Stimulated activated CD8-positive, alpha-beta memory T cell treated with anti-CD3 and anti-CD28 coated beads, Interleukin-7, amount 100 ng/mL, for 24 hours (primary cell): Measurements from ENCODE around the gene SIRPG.
"Not testable (repeated sequence)": the region's sequence is repeated elsewhere in the genome, so short reads cannot be mapped to it uniquely, and the experiment has no call there.

Source experiments
- DNase-seq: peaks from one replicate; pipeline ENCODE4 v3.0.0-alpha.2; 2020; ENCODE audit warnings: low read depth

SIRPG gene

GRCh38 chr20:1657556-1658334 lies at the start of gene SIRPG:
Gene SIRPG, minus strand, starts transcription at chr20:1657779. Its CDS starts 65 bp downstream, at chr20:1657714.
- DNase-seq: no peak

GRCh38 chr20:1706887-1707286 lies 49.3 kb upstream of the SIRPG start:
- not testable (repeated sequence) for DNase-seq

- DNase-seq: no peak
These were observed 48.5 kb upstream of the SIRPG start for GRCh38 chr20:1706079-1706478.

- DNase-seq: no peak
These were observed 45.3 kb upstream of the SIRPG start for GRCh38 chr20:1702855-1703254.

GRCh38 chr20:1702328-1702727 lies 44.7 kb upstream of the SIRPG start:
- DNase-seq: no peak

- no peak for DNase-seq
These were observed 43.4 kb upstream of the SIRPG start for GRCh38 chr20:1700990-1701389.

- DNase-seq: no peak
These were observed 40.0 kb upstream of the SIRPG start for GRCh38 chr20:1697592-1697991.

- no peak for DNase-seq
These were observed 39.1 kb upstream of the SIRPG start for GRCh38 chr20:1696521-1697209.

GRCh38 chr20:1694672-1695071 lies 37.1 kb upstream of the SIRPG start:
- DNase-seq: no peak

GRCh38 chr20:1693427-1693826 lies 35.8 kb upstream of the SIRPG start:
- no peak for DNase-seq

- DNase-seq: no peak
These were observed 32.1 kb upstream of the SIRPG start for GRCh38 chr20:1689721-1690120.

- DNase-seq: no peak
These were observed 31.4 kb upstream of the SIRPG start for GRCh38 chr20:1688886-1689538.

- no peak for DNase-seq
These were observed 29.5 kb upstream of the SIRPG start for GRCh38 chr20:1687053-1687452.

- DNase-seq: no peak
These were observed 28.7 kb upstream of the SIRPG start for GRCh38 chr20:1686151-1686748.

- DNase-seq: no peak
These were observed 27.9 kb upstream of the SIRPG start for GRCh38 chr20:1685304-1686052.

- no peak for DNase-seq
These were observed 27.3 kb upstream of the SIRPG start for GRCh38 chr20:1684872-1685271.

- no peak for DNase-seq
These were observed 19.1 kb upstream of the SIRPG start for GRCh38 chr20:1676650-1677049.

GRCh38 chr20:1674990-1675780 lies 17.6 kb upstream of the SIRPG start:
- no peak for DNase-seq

- DNase-seq: no peak
These were observed 16.8 kb upstream of the SIRPG start for GRCh38 chr20:1674361-1674760.

- no peak for DNase-seq
These were observed 15.8 kb upstream of the SIRPG start for GRCh38 chr20:1673424-1673823.

GRCh38 chr20:1672728-1673127 lies 15.1 kb upstream of the SIRPG start:
- no peak for DNase-seq
